Stimulated activated CD8-positive, alpha-beta memory T cell treated with anti-CD3 and anti-CD28 coated beads, Interleukin-15, amount 100 ng/mL, for 4 hours (primary cell): Measurements from ENCODE around the gene PTCD1.

ENCODE experiments used
- DNase-seq, 2 donors: peaks; one replicate each; pipeline ENCODE4 v3.0.0-alpha.2; 2020; ENCODE audit warnings: low read depth in 2 of 2

PTCD1 gene

DNA sequence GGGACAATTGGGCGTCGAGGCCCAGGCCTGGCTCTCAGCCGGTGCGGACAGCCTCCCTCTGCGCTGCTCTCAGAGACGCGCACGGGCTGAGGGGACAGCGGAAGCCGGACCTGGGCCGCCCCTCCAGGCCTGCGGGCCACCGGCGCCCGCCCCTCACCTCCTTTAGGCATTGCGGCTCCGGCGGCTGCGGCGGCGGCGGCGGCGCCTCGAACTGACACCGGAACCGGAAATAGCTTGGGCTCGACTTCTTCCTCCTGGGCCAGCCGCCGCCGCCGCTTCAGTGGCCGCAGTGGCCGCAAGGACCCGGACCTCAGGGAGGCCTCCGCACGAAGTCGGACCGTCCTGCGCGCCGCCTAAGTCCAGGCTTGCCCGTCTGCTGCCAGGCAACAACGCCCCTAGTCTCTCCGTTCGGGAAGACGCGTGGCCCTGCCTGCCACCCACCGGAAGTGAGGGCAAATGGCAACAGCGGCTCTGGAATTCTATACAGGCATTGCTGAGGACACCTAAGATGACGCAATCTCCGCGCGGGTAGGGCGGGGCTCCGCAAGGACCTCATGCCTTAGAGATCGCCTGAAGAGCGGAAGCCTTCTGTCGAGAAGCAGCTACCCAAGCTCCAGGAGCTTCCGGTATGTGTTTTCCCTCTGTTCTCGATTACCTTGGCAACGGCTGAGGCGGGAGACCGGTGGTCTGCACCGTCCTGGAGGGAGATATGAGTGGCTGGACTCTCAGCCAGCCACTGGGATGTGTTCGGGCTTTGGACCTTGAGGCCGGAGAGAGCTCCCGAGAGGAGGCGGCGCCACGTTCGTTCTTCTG, 30.0 kb downstream of the PTCD1 start, which contains the start of the genes BUD31 and PDAP1:
TSS of gene BUD31 (plus strand) at position 591 of the 813 bp plus-strand sequence. CDS start 2,124 bp downstream, outside the sequence.
TSS of gene PDAP1 (minus strand) at position 219 of the 813 bp plus-strand sequence. CDS start at position 170, 49 bp downstream.
- peak; percentile 90 to 91 for DNase-seq

DNA sequence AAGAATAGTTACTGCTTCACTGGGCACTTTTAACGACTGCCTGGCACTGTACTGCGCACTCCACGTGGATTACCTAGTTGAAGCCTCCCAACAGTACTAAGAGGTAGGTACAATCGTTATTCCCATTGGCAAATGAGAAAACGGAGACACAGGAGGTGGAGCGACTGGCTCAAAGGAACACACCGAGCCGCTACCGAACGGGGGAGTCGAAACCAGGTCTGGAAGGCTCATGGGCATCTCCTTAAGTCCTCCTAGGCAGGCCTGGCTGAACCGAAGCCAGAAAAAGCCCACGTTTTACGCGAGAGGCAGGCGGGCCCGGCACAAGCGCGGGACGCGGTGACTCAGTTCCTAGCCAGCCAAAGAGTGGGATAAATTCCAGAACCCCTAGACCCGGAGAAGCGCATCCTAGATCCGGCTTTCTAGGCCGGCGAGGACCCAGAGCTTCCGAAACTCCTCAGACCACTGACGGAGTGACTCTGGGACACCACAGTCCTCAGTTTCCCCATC, 30.7 kb downstream of the PTCD1 start:
- peak in 1 of 2 donors; percentile 20 for DNase-seq

DNA sequence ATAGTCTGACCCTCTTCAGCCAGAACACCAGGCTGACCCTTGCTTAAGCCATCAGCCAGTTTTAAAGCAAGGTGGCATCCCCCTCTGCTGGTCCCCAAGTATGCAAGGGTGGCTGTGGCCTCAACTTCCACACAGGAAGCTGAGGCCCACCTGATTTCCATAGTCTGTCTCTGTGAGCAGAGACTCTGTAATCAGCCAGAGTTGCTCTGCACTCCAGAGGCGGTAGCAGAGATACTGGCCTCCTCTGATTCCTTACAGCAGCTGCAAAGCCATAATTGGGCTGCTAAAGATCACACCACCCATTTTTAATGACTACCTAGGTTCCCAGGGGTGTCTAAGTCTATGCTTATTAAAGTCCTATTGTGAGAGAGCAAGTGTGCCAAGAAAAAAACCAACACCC, 32.0 kb downstream of the PTCD1 start:
- no peak for DNase-seq

DNA sequence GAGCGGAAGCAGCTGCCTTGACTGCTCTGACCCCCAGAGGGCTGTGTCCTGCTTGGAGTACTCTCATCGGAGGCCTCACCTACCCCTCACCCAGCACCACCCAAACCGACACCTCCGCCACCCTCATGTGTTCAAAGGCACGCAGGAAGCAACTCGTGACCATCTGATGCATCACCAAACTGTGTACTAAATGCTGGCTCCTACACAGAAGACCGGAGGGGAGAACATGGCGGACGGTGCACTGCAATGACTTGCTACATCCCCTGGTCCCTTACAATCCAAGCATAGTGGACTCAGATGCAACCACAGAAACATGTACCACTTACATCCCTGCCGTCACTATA, 33.6 kb downstream of the PTCD1 start:
- no peak for DNase-seq

DNA sequence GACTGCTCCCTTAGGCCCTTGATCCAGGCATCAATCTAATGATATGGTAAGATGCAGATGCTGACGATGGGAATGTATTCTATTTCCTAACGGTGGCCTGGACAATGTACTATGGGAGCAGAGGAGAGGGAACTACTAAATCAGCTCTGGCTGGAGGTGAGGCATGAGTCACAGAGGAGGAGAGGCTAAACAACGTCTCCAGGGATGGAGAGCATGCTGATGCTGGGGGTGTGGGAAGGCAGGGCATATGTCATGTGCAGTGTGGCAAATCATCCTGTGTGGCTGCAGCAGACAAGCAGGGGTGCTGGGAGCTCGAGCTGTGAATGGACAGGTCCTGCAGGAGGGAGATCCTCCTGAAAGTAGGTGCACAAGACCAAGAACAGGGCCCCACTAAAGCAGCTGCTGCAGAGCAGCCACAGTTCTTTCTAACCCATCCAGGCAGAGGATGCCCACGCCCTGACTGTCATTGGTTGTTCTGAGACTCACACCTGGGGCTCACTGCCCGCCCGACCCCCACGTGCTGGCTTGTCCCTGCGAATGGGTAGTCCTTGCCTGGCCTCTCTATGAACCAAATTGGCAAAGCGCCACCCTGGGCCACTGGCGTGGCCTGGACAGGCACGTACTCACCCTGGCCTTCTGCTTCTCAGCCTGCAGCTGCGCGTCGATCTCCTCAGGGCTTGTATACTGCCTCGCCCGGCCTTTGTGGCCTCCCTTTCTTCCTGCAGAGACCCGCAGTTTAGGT, 34.2 kb downstream of the PTCD1 start:
- DNase-seq: no peak

DNA sequence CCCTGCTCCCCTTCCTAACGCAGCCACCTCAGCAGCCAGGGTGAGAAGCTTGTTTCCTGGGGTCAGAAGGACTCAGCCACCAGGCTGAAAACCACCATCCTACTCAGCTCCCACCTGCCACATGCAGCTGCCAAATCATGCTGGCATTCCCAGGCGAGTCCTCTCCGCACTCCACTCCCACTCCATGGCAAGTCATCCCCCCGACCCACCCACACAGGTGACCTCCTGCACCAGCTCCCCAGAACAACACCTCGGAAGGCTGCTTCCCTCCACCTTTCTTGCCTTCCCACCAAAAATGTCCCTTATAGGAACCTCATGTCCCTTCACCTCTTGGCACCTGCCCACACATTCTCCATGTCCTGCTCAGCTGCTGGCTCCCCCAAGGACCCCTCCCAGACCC, 34.8 kb downstream of the PTCD1 start:
- no peak for DNase-seq

DNA sequence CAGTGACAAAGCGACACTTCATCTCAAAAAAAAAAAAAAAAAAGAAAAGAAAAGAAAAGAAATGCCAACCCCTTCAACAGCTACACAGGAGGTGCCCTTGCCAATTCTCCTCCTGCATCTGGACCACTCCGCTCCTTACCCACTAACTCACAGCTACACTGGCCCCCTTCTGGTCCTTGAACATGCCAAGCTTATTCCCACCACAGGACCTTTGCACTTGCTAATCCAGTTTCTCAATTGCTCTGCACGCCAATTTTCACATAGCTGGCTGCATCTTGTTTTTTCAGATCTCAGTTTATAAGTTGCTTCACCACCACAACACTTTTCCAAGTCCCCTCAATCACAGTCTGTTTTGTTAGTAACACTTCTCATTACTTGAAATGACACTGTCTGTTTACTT, 35.7 kb downstream of the PTCD1 start:
- DNase-seq: no peak

DNA sequence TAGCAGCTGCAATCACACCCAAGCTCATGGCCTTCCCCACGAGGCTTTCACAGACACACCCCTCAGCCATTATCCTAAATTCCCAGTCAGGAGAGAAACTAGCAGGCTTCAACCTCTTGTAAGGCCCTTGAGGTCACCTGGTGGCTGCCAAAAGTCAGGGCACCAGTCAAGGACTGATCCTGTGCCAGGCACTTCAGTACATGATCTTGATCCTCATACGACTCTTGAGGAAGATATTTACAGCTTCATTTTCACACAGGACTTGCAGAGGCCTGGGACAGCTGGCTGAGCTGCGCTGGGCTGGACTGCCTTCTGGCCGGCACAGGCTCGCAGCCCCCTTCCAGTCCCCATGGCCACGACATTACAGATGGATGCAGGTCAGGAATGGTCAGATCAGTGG, 39.0 kb downstream of the PTCD1 start:
- no peak for DNase-seq

DNA sequence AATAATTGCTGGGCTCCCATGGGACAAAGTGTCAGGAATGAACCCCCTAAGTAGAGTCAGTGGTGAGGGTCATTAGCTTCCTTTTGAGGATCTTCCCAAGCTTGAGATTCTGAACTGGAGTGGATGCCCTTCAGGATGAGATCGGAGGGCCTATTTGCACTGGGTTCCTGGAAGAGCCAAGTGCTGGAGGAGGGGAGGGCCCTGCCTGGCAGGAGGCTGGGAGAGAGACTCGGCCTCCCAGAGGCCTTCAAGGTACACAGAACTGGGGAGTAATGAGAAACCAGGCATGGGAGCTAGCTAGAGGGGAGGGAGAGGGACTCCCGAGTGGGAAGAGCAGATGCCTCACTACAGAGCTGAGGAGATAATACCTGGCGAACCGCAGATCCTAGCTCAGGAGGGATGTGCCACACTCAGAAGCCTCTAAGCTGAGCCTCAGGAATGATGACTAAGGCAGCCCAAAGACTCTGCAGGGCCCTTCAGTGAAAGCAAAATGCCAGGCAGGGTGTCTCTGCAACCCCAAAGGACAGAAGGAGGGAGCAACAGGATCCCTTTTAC, 39.6 kb downstream of the PTCD1 start:
- no peak for DNase-seq

DNA sequence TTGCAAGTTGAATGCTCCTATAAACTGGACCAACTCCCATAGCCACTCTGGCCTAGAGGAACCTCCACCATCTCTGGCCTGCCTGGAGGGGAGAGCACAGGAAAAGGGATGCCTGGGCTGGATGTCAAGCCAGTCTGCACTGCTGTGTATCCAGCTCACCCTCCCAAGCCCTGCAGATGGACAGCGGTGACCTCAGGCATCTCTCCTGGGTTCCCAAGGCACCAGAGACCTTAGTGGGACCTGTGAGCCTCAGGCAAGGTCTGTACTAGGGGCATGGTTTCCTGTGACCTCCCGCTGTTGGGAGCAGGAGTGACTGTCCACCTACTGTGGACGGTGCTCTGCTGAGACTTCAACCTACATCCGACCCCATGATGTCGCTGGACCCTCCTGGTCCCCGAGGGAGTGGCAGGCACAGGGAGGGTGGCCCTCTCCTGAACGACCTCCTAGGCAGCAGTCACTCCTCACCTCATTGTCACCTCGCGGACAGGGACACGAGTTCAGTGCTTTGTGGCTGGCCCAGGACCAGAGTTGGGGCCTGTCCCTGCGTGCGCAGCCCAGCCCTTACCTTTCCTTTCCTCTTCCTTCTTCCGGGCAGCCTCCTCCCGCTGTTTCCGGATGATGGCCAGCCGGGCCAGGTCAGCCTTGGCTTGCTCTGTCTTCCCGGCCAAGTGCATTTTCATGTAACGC, 41.2 kb downstream of the PTCD1 start:
- no peak for DNase-seq

DNA sequence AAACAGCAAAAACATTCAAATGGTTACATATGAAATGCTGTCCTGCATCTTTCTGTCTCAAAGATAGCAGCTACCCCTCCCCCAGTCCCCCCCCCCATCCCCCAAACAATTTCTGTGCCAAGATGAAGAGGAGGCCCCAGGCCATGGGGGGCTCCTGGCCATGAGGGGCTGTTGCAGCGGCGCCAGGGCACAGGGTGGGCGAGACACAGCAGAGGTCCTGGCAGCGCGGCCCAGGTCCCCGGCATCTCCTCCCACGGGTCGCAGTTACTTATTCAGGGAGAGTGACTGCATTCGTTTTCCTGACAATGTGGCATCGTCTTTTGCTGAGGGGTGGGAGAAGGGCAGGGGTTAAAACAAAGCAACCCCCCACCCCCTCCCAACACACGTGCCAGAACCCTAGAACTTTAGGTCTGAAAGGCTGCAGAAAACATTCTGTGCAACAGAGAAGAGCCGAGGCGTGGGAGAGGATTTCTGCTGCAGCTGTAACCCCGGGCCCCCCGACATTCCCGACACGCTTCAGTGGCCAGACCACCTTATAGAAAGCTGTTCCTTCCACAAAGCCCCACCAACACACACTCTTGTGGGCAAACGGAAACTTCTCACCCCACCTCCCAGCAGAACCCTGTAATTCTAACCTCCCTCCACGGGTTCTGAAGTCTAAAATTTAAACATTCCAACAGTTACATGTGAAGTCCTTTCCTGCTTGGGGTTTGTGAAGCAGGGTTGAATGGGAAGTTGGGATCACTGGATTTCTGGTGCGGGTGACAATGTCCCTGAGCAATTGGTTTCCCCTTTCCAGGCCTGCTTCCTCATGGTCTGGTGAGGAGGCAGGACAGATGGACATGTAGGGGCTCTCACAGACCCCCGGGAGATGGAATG, 41.9 kb downstream of the PTCD1 start:
- DNase-seq: no peak

DNA sequence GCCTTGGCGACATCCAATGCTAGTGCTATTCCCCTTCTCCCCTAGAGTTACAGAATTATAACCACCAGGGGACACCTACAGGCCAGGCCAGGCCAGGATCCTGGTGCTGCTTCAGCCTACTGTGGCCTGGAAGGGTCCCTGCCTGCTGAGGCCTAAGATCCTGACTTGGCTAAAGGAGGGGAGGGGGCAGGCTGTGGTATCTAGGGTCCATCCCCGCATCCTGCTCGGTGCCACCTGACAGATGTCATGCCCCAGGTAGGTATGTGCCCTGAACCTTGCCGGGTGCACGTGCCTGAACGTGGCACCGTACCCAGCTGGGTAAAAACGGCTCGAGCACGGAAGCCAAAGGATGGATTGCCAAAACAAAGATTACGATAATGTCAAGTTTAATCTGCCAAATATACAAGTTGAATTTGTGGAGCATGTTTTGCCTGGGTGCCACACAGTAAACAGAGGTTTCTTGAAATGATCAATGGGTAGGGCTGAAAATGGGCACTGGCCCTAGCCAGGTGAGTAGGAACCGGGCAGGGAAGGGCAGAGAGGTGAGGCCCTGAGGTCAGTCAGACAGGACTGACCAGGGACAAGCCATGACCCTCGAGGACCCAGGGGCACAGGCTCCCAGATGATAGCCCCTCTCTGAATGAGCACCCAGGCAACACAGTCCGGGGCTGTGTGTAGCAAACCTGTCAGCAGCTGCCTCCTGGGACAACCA, 42.8 kb downstream of the PTCD1 start:
- no peak for DNase-seq

DNA sequence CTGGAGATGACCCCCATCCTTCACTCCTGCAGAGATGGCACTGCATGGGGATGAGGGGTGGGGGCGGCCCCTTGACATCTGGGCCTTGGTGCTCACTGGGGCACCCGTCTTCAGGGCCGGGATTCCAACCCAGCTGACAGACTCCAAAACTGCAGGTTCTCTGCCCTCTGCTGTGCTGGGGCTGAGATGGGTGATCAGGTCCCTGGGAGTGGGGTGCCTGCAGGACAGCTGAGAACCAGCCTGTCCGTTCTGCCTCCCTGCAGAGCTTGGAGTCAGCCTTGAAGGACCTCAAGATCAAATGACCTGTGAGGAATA, 44.5 kb downstream of the PTCD1 start:
- no peak for DNase-seq

DNA sequence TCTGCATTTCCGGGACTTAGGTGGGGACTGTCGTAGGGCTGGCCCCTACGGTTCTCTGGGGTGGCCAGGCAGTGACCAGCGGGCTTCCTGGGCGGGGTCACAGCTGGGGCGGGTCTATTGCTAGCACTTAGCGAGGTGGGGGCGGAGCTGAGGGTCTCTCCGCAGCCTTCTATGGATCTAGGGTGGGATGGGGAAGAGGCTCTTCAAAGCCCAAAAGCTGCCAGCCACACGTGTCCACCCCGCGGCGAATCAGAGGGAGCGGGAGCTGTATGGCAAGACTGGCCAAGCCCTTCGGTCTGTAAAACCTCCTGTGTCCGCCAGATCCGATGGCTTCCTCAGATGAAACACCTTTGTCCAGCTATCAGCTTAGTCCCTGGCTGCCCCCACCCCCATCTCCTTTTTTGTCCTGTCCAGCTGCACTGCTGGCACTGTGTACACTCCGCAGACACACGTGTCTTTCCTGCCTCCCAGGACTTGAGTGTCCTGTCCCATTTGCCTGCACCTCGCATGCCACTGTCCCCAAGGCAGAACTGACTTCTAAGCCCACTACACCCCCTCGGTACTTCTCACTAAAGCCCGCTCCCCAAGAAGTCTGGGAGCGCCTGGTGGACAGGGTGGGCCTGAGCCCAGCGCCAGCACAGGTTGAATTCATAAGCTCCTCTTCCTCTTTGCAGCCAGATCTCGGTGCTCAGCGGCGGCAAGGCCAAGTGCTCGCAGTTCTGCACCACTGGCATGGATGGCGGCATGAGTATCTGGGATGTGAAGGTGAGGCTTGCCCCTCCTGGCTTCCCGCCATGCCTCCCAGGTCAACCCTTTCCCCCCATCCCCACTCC, 45.0 kb downstream of the PTCD1 start:
- DNase-seq: no peak

DNA sequence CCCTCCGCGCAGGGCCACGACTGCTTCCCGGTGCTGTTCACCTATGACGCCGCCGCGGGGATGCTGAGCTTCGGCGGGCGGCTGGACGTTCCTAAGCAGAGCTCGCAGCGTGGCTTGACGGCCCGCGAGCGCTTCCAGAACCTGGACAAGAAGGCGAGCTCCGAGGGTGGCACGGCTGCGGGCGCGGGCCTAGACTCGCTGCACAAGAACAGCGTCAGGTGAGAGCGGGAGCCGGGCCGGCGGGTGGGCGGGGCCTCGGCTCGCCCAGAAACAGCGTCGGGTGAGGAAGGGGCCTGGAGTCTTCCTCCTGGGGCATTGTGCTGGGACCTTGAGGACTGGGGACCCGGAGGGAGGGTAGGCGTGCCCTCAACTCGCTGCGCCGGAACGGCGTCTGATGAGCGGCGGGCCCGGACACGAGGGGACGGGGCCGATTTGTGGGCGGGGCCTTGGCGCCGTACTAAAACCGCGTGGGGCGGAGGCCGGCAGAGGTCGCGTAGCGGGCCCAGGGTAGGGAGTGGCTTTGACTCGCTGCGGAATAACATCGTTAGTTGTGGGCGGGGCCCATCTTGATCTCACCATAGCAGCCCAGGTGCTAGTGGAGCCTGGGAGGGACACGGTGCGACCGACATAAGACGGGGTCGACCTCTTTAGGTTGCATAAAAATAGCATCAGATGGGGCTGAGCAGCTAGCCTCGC, 45.8 kb downstream of the PTCD1 start:
- DNase-seq: peak; percentile 60 to 62

DNA sequence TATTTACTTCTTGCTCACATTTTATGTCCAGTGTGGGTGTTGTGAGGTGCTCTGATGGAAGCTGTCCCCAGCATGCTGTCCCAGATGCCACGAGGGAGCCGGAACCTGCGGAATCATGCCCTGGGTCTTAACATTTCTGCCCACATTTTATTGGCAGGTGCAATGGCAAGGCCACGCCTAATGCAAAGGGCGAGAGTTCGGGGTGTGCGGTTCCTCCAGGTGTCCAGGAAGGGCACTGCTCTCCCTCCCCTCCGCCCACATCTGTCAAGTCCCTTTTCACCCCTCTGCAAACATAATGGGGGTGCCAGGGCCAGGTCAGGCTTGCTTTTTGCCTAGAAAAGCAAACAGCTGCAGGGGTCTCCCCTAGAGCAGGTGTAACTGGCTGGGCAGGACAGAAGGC, 46.6 kb downstream of the PTCD1 start:
- no peak for DNase-seq

DNA sequence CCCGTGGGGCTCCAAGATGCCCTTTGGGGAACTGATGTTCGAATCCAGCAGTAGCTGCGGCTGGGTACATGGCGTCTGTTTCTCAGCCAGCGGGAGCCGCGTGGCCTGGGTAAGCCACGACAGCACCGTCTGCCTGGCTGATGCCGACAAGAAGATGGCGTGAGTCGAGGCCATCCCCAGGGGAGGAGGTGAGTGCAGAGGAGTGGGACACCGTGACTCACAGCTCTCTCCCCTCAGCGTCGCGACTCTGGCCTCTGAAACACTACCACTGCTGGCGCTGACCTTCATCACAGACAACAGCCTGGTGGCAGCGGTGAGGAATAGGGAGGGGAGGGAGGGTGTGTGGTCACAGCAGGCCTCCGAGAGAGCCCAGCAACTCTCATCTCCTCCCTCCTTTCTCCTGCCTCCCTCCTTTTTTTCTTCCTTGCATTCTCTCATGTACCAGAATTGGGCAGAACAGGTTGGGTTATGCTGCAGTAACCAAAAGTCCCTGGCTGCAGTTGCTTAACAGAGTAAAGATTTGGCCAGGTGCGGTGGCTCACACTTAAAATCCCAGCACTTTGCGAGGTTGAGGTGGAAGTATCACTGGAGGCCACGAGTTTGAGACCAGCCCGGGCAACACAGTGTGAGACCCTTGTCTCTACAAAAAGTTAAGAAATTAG, 47.5 kb downstream of the PTCD1 start:
- DNase-seq: no peak

DNA sequence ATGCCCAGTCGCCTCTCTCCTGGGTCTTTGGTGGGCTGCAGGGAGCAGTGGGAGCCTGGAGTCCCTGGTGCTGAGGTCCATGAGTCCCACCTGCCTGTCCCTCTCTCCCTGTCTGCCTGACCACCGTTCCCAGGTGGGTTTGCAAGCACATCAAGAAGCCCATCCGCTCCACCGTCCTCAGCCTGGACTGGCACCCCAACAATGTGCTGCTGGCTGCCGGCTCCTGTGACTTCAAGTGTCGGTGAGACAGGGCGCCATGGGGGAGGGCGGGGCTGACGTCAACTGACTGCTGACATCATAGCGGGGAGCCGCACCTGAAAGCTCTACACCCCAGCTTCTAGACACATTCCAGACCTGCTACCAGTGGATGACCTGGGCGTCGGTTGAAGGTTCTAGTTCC, 48.8 kb downstream of the PTCD1 start:
- DNase-seq: no peak
